ENCODE measurements around the gene TFEC. TPM values are rescaled to one million over a fixed set of nuclear protein-coding genes. Genes with fewer than 3 reads are reported as not detected.

Gene TFEC
- total RNA-seq, 3 donors from 2014 or later, result 5.6 to 19.0 (median 7.2) TPM

DNA sequence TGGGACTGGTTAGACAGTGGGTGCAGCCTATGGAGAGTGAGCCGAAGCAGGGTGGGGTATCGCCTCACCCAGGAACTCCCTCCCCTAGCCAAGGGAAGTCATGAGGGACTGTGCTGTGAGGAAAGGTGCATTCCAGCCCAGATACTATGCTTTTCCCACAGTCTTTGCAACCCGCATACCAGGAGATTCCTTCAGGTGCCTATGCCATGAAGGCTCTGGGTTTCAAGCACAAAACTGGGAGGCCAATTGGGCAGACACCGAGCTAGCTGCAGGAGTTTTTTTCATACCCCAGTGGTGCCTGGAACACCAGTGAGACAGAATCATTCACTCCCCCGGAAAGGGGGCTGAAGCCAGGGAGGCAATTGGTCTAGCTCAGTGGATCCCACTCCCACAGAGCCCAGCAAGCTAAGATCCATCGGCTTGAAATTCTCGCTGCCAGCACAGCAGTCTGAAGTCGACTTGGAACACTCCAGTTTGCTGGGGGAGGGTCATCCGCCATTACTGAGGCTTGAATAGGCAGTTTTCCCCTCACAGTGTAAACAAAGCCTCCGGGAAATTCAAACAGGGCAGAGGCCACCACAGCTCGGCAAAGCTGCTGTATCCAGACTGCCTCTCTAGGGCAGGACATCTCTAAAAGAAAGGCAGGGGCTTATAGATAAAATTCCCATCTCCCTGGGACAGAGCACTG, 141.4 kb downstream of the TFEC start:
- DNase-seq (ENCODE audit: low spot score in 2 of 2), result no peak
- H3K4me1 ChIP-seq, result no peaks in the 10 kb centered on the region
- no peak overlapping the region for H3K4me3 ChIP-seq
- H3K36me3 ChIP-seq, result no peaks in the 10 kb centered on the region
- H3K27me3 ChIP-seq, result no peaks in the 10 kb centered on the region
- H3K9me3 ChIP-seq, result peaks cover 0 to 9% of the 10 kb centered on the region in 2 donors
- intact Hi-C loops (cut with DNase I; ENCODE audit: low total_unique reads), result no loop called here
- TF ChIP-seq POLR2AphosphoS5 (IDR thresholded peaks at IDR 0.05) (no peak), POLR2A (IDR thresholded peaks at IDR 0.05) (no peak)
- TF ChIP-seq, protein P1, sequence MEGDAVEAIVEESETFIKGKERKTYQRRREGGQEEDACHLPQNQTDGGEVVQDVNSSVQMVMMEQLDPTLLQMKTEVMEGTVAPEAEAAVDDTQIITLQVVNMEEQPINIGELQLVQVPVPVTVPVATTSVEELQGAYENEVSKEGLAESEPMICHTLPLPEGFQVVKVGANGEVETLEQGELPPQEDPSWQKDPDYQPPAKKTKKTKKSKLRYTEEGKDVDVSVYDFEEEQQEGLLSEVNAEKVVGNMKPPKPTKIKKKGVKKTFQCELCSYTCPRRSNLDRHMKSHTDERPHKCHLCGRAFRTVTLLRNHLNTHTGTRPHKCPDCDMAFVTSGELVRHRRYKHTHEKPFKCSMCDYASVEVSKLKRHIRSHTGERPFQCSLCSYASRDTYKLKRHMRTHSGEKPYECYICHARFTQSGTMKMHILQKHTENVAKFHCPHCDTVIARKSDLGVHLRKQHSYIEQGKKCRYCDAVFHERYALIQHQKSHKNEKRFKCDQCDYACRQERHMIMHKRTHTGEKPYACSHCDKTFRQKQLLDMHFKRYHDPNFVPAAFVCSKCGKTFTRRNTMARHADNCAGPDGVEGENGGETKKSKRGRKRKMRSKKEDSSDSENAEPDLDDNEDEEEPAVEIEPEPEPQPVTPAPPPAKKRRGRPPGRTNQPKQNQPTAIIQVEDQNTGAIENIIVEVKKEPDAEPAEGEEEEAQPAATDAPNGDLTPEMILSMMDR (IDR thresholded peaks at IDR 0.05), result no peak
- H3K27ac ChIP-seq, result no peak overlapping the region

DNA sequence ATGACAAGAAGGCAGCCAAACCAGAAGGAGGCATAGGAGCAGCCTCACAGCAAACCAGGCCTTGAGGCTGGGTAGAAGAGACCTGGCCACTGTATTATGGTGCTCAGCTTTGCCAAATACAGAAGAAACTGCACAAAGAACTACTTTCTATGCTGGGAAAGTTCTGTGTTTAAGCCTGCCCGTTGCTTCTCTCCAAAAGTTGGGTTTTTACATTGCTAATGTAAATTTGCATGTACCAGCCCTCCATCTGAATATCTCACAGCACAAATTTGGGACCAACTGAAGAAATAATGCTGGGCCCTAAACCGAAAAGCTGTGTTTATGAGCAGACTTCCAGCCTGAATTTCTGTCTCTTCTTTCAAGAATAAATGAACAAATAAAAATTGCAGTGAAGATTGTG, 145.0 kb downstream of the TFEC start:
- intact Hi-C loops (cut with DNase I; ENCODE audit: low total_unique reads), result no loop called here
- Histone ChIP-seq H3K27me3 (no peaks in the 10 kb centered on the region), H3K4me3 (no peak overlapping the region), H3K9me3 (no peaks in the 10 kb centered on the region), H3K27ac (no peak overlapping the region), H3K4me1 (no peaks in the 10 kb centered on the region), H3K36me3 (no peaks in the 10 kb centered on the region)
- TF ChIP-seq POLR2A (IDR thresholded peaks at IDR 0.05) (no peak), POLR2AphosphoS5 (IDR thresholded peaks at IDR 0.05) (no peak)
- TF ChIP-seq, protein P1 (IDR thresholded peaks at IDR 0.05), result no peak
- DNase-seq (ENCODE audit: low spot score in 2 of 2), result no peak

Other genes starting within 250 kb of the TFEC start
- gene TES, start 179.8 kb upstream of the TFEC start, total RNA-seq, result 100 to 1,000 TPM in 1 of 3 donors, 10 to 100 TPM in 2; 29.0 to 146 (median 88.5) TPM